ENCODE data around the gene CYP4F11. TPM values are rescaled to one million over a fixed set of nuclear protein-coding genes. Genes with fewer than 3 reads are reported as not detected.
"Not testable (repeated sequence)": the region's sequence is repeated elsewhere in the genome, so short reads cannot be mapped to it uniquely, and the experiment has no call there.

Gene CYP4F11
- total RNA-seq, 1 experiment from 2014 or later = 10.5 TPM

- intact Hi-C loops (cut with micrococcal nuclease) = no loop called here
- BruUV-seq (replicated peaks) = no TSS peak
- H3K4me3 Mint-ChIP-seq (ENCODE audit: unreplicated experiment) = no peak overlapping the region
- no peak overlapping the region for H3K27ac Mint-ChIP-seq (ENCODE audit: low read depth, unreplicated experiment)
- DNase-seq (ENCODE audit: unreplicated experiment) = no peak
- CTCF ChIA-PET = no interaction called here
- no peak for TF ChIP-seq CTCF (IDR thresholded peaks at IDR 0.05; ENCODE audit: unreplicated experiment)
- H3K36me3 Mint-ChIP-seq (ENCODE audit: insufficient read depth, unreplicated experiment) = no peaks in the 10 kb centered on the region
- no peaks in the 10 kb centered on the region for H3K27me3 Mint-ChIP-seq (ENCODE audit: insufficient read depth, unreplicated experiment)
- H3K9me3 Mint-ChIP-seq (ENCODE audit: unreplicated experiment) = peaks cover 16% of the 10 kb centered on the region
- POLR2A ChIA-PET = no interaction called here
- H3K4me1 Mint-ChIP-seq (ENCODE audit: insufficient read depth, unreplicated experiment) = no peaks in the 10 kb centered on the region
Observed at GRCh38 chr19:15893477-15893876, 40.9 kb downstream of the CYP4F11 start.

GRCh38 chr19:15892012-15892411 lies 42.3 kb downstream of the CYP4F11 start:
- TF ChIP-seq CTCF (IDR thresholded peaks at IDR 0.05; ENCODE audit: unreplicated experiment) = no peak
- Mint-ChIP-seq H3K36me3 (ENCODE audit: insufficient read depth, unreplicated experiment) (no peaks in the 10 kb centered on the region), H3K27ac (ENCODE audit: low read depth, unreplicated experiment) (no peak overlapping the region), H3K4me1 (ENCODE audit: insufficient read depth, unreplicated experiment) (no peaks in the 10 kb centered on the region), H3K9me3 (ENCODE audit: unreplicated experiment) (peaks cover 11% of the 10 kb centered on the region), H3K4me3 (ENCODE audit: unreplicated experiment) (no peak overlapping the region), H3K27me3 (ENCODE audit: insufficient read depth, unreplicated experiment) (no peaks in the 10 kb centered on the region)
- BruUV-seq (replicated peaks) = no TSS peak
- no peak for DNase-seq (ENCODE audit: unreplicated experiment)
- POLR2A ChIA-PET = interaction anchor here (0.6 kb wide), 1 partner anchor 292 kb away, joined by 3 read pairs; no protein-coding TSS in a partner anchor
- intact Hi-C loops (cut with micrococcal nuclease) = no loop called here
- CTCF ChIA-PET = no interaction called here

GRCh38 chr19:15891434-15891833 lies 42.9 kb downstream of the CYP4F11 start:
- no peak for DNase-seq (ENCODE audit: unreplicated experiment)
- no TSS peak for BruUV-seq (replicated peaks)
- H3K36me3 Mint-ChIP-seq (ENCODE audit: insufficient read depth, unreplicated experiment) = no peaks in the 10 kb centered on the region
- TF ChIP-seq CTCF (IDR thresholded peaks at IDR 0.05; ENCODE audit: unreplicated experiment) = no peak
- no peaks in the 10 kb centered on the region for H3K4me1 Mint-ChIP-seq (ENCODE audit: insufficient read depth, unreplicated experiment)
- no peak overlapping the region for H3K4me3 Mint-ChIP-seq (ENCODE audit: unreplicated experiment)
- ChIA-PET POLR2A (interaction anchor here (0.6 kb wide), 2 partner anchors 39 to 292 kb away, joined by 3 read pairs; no protein-coding TSS in a partner anchor), CTCF (interaction anchor here (0.7 kb wide), 1 partner anchor 22 kb away, joined by 3 read pairs; no protein-coding TSS in a partner anchor)
- peaks cover 10% of the 10 kb centered on the region for H3K9me3 Mint-ChIP-seq (ENCODE audit: unreplicated experiment)
- intact Hi-C loops (cut with micrococcal nuclease) = no loop called here
- no peak overlapping the region for H3K27ac Mint-ChIP-seq (ENCODE audit: low read depth, unreplicated experiment)
- no peaks in the 10 kb centered on the region for H3K27me3 Mint-ChIP-seq (ENCODE audit: insufficient read depth, unreplicated experiment)

GRCh38 chr19:15889339-15889738 lies 45.0 kb downstream of the CYP4F11 start:
- H3K9me3 Mint-ChIP-seq (ENCODE audit: unreplicated experiment); H3K27ac Mint-ChIP-seq (ENCODE audit: low read depth, unreplicated experiment); H3K4me3 Mint-ChIP-seq (ENCODE audit: unreplicated experiment); BruUV-seq (replicated peaks); CTCF ChIA-PET; POLR2A ChIA-PET; H3K36me3 Mint-ChIP-seq (ENCODE audit: insufficient read depth, unreplicated experiment); DNase-seq (ENCODE audit: unreplicated experiment); intact Hi-C loops (cut with micrococcal nuclease); H3K27me3 Mint-ChIP-seq (ENCODE audit: insufficient read depth, unreplicated experiment); H3K4me1 Mint-ChIP-seq (ENCODE audit: insufficient read depth, unreplicated experiment): not testable (repeated sequence)

GRCh38 chr19:15885919-15886318 lies 48.4 kb downstream of the CYP4F11 start:
- Mint-ChIP-seq H3K4me3 (ENCODE audit: unreplicated experiment) (no peak overlapping the region), H3K27me3 (ENCODE audit: insufficient read depth, unreplicated experiment) (no peaks in the 10 kb centered on the region), H3K9me3 (ENCODE audit: unreplicated experiment) (no peaks in the 10 kb centered on the region), H3K27ac (ENCODE audit: low read depth, unreplicated experiment) (no peak overlapping the region), H3K4me1 (ENCODE audit: insufficient read depth, unreplicated experiment) (no peaks in the 10 kb centered on the region), H3K36me3 (ENCODE audit: insufficient read depth, unreplicated experiment) (no peaks in the 10 kb centered on the region)
- TF ChIP-seq CTCF (IDR thresholded peaks at IDR 0.05; ENCODE audit: unreplicated experiment) = no peak
- ChIA-PET CTCF (no interaction called here), POLR2A (interaction anchor here (0.6 kb wide), 1 partner anchor 14 kb away, joined by 3 read pairs; no protein-coding TSS in a partner anchor)
- BruUV-seq (replicated peaks) = no TSS peak
- DNase-seq (ENCODE audit: unreplicated experiment) = no peak
- intact Hi-C loops (cut with micrococcal nuclease) = no loop called here
